T-helper 2 cell treated with Interferon-gamma antibody and Interleukin-4, amounts not matched to agents 5 μg/mL and 100 μg/mL, for 36 hours (primary cell): ENCODE measurements around the gene NOS1.

Source experiments
- DNase-seq: peaks from one replicate; pipeline ENCODE4 v3.0.0; 2021; ENCODE audit warnings: low spot score
- H3K27ac Mint-ChIP-seq: one replicate; pipeline ENCODE4 v1.8.0; 2021; ENCODE audit warnings: mild to moderate bottlenecking, mixed read lengths
- H3K27me3 Mint-ChIP-seq: one replicate; pipeline ENCODE4 v1.8.0; 2021; ENCODE audit warnings: low read depth, mixed read lengths
- H3K36me3 Mint-ChIP-seq: one replicate; pipeline ENCODE4 v1.8.0; 2021; ENCODE audit warnings: low read depth, mixed read lengths
- H3K4me1 Mint-ChIP-seq: one replicate; pipeline ENCODE4 v1.8.0; 2021; ENCODE audit warnings: low read depth, mixed read lengths
- H3K4me3 Mint-ChIP-seq: one replicate; pipeline ENCODE4 v1.8.0; 2022; ENCODE audit warnings: mild to moderate bottlenecking, moderate library complexity, mixed read lengths
- H3K9me3 Mint-ChIP-seq: one replicate; pipeline ENCODE4 v1.8.0; 2021; ENCODE audit warnings: mixed read lengths

The NOS1 gene

DNA sequence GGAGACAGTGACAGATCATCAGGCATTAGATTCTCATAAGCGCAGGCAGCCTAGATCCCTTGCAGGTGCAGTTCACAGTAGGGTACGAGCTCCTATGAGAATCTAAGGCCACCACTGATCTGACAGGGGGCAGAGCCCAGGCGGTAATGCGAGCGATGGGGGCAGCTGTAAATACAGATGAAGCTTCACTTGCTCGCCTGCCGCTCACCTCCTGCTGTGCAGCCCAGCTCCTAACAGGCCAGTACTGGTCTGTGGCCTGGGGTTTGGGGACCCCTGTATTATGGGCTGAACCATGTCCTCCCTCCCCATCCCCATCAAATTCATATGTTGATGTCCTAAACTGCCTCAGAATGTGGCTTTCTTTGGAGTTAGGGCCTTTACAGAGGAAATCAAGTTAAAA is 63.2 kb downstream of the NOS1 start:
- DNase-seq = no peak
- no peaks in the 10 kb centered on the region for H3K9me3 Mint-ChIP-seq
- H3K27me3 Mint-ChIP-seq = peaks cover 2% of the 10 kb centered on the region
- no peaks in the 10 kb centered on the region for H3K36me3 Mint-ChIP-seq
- H3K27ac Mint-ChIP-seq = no peak overlapping the region
- H3K4me3 Mint-ChIP-seq = no peak overlapping the region
- no peaks in the 10 kb centered on the region for H3K4me1 Mint-ChIP-seq

DNA sequence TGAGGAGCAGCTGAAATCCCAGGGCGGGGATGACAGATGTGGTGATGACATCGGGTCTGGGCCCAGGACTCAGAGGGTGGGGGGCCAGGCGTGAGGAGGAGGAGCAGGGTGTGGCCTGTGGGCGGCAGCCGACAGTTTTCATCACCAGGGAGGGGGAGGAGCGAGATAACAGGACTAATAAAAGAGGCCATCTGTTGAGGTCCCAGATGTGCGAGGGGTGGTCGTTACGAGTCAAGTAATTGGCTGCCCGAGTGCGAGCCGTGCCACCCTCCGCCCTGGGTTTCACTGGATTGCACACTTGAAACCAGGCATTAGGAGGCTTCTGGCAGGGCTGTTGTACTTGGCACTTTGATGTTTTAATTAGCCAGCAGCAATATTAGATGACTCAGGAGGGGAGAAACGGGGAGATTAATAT is 67.2 kb downstream of the NOS1 start:
- Mint-ChIP-seq H3K27ac (no peak overlapping the region), H3K9me3 (no peaks in the 10 kb centered on the region), H3K4me1 (no peaks in the 10 kb centered on the region), H3K36me3 (no peaks in the 10 kb centered on the region), H3K27me3 (peaks cover 2% of the 10 kb centered on the region), H3K4me3 (no peak overlapping the region)
- no peak for DNase-seq

DNA sequence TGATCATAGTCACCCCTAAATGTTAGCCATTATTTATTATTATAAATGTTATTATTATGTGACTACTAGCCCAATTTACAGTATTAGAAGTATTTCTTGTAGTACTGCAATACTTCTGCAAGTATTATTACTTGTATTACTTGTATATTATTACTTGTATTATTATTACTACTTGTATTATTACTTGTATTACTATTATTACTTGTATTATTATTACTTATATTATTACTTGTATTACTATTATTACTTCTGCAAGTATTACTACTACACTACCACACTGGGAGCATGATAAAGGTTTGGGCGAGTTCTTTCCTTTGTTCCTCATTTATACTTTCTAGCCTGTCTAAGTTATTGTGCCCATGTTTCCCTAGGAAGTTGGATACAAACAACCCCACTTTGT is 67.9 kb downstream of the NOS1 start:
- Mint-ChIP-seq H3K36me3 (no peaks in the 10 kb centered on the region), H3K27ac (no peak overlapping the region), H3K4me1 (no peaks in the 10 kb centered on the region), H3K4me3 (no peak overlapping the region), H3K27me3 (peaks cover 2% of the 10 kb centered on the region), H3K9me3 (no peaks in the 10 kb centered on the region)
- no peak for DNase-seq

DNA sequence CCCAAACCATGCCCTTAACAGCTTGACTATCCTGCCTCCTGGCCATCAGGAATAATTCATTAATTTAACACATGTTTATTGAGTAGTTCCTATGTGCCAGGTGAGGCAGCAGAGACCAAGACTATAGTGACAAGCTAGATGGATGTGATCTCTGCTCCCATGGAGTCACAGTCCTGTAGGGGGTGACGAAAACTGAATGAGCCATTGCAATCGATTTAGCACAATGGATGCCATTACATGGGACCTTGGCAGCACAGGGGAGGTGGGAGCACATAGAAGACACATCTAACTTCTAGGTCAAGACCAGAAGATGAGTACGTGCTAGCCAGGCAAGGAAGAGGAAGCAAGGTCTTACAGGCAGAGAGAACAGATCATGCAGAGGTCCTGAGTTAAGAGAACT is 68.7 kb downstream of the NOS1 start:
- Mint-ChIP-seq H3K36me3 (no peaks in the 10 kb centered on the region), H3K4me3 (no peak overlapping the region), H3K9me3 (no peaks in the 10 kb centered on the region), H3K27ac (no peak overlapping the region), H3K27me3 (peaks cover 2% of the 10 kb centered on the region), H3K4me1 (no peaks in the 10 kb centered on the region)
- no peak for DNase-seq

DNA sequence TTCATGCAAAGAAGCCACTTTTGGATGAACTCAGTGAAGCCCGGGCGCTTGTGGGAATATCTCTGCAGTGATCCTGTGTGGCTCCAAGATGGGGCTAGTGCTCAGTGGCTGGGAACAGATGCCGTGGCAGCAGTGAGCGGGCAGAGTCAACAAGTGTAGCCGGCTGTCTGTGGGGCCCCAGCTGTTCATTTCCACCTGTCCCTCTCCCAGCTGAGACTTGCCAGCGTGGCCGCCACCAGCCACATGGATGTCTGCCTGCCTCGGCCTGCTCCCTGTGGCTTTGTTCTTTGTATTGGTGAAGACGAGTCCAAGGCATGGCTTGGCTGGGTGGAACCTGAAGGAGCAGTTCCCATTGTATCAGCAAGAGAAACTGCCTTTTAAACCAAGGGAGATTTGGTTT is 77.3 kb downstream of the NOS1 start:
- no peaks in the 10 kb centered on the region for H3K27me3 Mint-ChIP-seq
- H3K27ac Mint-ChIP-seq = no peak overlapping the region
- H3K4me1 Mint-ChIP-seq = no peaks in the 10 kb centered on the region
- H3K9me3 Mint-ChIP-seq = no peaks in the 10 kb centered on the region
- DNase-seq = no peak
- no peak overlapping the region for H3K4me3 Mint-ChIP-seq
- no peaks in the 10 kb centered on the region for H3K36me3 Mint-ChIP-seq

DNA sequence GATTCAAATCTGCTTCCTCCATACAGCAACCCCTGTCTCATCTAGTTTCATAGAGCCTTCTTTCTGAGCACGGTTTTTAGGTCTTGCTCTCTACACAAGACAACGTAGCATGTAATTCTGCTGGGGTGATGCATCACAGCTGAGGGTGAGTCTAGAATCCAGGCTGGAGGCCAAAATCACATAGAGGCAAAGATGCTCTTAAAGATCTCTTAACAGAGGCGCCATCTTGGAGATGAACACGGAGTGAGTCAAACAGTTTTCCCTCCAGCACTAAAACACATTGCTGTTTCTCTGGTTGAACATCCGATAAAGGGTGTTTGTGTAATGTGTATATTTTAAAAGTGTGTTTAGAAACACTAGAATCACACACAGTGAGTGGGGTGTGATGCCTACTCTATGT is 78.9 kb downstream of the NOS1 start:
- Mint-ChIP-seq H3K27ac (no peak overlapping the region), H3K4me1 (no peaks in the 10 kb centered on the region), H3K27me3 (no peaks in the 10 kb centered on the region), H3K9me3 (no peaks in the 10 kb centered on the region), H3K36me3 (no peaks in the 10 kb centered on the region), H3K4me3 (no peak overlapping the region)
- DNase-seq = no peak

DNA sequence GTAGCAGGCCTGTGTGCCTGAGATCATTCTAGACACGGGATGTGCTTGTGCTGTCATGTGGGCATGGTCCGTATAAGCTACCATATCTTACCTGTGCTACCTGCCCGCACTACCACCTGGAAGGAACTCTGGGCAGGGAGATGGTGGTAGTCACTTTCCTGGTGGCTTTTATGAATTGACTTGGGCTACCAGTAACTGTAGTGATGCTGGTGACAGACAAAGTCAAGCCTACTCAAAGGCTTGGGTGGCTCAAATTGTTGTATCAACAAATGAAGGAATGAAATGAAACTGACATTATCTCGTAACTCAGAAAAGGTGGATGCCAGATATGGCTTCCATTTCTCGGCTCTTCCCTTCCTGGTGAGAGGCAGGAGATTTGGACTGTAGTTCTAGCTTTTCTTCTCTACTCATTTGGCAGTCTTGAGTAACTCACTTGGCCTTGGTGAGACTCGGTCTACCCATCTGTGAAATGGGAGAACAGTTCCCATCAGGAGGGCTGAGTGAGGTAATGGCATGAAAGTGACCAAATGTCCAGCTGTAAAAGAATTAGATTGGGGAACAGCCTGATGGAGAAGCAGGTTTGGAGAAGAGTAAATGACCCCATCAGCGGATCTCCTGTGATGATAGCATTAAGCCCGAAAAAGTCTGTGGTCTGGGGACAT is 81.3 kb downstream of the NOS1 start:
- no peak for DNase-seq
- Mint-ChIP-seq H3K4me3 (no peak overlapping the region), H3K27me3 (peaks cover 3% of the 10 kb centered on the region), H3K4me1 (peaks cover 5% of the 10 kb centered on the region), H3K9me3 (no peaks in the 10 kb centered on the region), H3K27ac (no peak overlapping the region), H3K36me3 (no peaks in the 10 kb centered on the region)

DNA sequence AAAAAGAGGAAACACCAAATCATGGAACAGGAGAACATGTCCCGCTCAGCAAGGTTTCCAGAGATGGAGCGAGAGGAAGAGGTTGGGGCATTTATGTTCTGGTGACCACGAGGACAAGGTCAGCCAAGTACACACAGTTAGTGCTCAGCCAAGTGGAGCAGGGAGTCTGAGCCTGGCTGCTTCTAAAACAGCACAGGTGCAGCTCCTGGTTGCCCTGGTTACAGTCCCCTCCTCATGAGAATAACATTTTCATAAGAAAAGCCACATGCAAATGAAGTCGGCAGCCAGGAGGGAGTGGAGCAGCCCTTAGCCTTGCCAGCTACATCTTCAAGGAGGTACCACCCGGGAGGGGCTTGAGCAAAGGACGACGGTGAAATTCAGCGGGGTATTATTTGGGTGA is 81.8 kb downstream of the NOS1 start:
- Mint-ChIP-seq H3K9me3 (no peaks in the 10 kb centered on the region), H3K4me3 (no peak overlapping the region), H3K4me1 (peaks cover 5% of the 10 kb centered on the region), H3K27me3 (peaks cover 3% of the 10 kb centered on the region), H3K27ac (no peak overlapping the region), H3K36me3 (no peaks in the 10 kb centered on the region)
- DNase-seq = no peak

DNA sequence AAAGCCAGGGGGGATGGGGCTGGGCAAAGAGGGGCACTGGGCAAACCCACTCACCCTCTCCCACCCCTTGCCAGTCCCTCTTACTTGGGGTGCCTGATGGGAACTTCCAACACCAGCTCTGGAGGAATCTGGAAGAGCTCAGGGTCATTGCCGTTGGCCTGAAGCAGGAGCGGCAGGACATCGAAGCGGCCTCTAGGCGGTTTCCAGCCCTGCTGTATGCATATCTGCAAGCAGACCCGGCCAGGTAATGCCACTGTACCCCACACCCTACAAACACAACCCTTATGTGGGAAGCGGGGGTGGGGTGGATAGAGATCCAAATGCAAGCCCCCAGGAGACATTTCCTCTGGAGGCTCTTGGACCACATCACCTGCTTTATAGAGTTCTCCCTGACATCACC is 83.6 kb downstream of the NOS1 start:
- no peak overlapping the region for H3K27ac Mint-ChIP-seq
- H3K9me3 Mint-ChIP-seq = no peaks in the 10 kb centered on the region
- H3K36me3 Mint-ChIP-seq = no peaks in the 10 kb centered on the region
- peaks cover 5% of the 10 kb centered on the region for H3K4me1 Mint-ChIP-seq
- H3K27me3 Mint-ChIP-seq = peaks cover 3% of the 10 kb centered on the region
- no peak for DNase-seq
- no peak overlapping the region for H3K4me3 Mint-ChIP-seq

DNA sequence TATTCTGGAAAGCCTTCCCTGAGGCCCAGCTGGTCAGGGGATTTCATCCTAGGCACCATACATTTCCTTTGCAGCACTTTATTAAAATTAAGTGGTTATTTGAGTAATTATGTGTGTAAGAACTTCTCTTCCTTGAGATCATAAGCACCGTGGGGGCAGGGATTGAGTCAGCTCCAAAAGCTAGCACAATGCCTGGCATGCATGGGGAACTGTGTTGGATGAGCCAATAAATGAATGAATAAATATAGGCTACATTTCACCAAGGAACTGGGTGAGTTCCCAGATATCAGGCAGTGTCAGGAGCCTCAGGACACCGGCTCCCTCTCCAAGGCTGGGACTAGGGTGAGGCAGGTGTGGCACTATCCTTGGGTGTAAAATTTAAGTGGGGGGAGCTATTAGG is 88.3 kb downstream of the NOS1 start:
- H3K9me3 Mint-ChIP-seq = no peaks in the 10 kb centered on the region
- H3K4me1 Mint-ChIP-seq = peaks cover 5% of the 10 kb centered on the region
- no peak for DNase-seq
- no peak overlapping the region for H3K4me3 Mint-ChIP-seq
- H3K27ac Mint-ChIP-seq = no peak overlapping the region
- H3K36me3 Mint-ChIP-seq = no peaks in the 10 kb centered on the region
- peaks cover 3% of the 10 kb centered on the region for H3K27me3 Mint-ChIP-seq

DNA sequence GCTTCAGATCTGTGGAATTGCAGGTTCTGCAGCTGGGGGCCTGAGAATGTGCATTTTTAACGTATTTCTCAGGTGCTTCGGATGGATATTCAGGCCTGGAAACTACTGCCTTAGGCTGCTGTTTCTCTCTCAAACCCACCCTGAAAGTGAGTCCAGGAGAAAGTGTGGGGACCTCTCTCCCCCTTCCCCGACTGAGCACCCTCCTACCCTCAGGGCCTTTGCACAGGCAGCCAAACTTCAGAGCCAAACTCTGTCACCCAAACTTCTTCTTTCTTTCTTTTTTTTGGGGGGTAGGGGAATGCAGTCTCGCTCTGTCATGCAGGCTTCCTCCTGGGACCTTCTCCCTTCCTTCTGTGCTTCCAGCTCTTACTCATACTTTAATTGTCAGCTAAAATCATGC is 88.7 kb downstream of the NOS1 start:
- no peak for DNase-seq

DNA sequence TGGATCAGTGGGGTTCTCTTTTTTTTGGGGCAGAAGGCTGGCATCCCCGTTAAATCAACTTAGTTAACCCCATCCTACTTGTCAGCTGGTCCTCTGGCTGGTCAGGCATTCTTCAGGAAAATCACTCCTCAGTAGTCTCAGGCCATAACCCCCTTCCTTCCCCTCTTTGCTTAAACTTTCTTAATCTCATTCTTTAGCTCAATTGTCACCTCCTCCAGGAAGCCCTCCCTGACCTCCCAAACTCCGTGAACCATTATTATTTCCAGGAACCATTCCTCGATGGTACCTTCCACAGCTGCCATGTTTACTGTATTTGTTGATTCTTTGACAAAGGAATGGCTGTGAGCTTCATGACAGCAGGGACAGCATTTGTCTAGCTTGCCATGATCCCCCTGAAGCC is 98.7 kb downstream of the NOS1 start:
- Mint-ChIP-seq H3K4me3 (no peak overlapping the region), H3K9me3 (no peaks in the 10 kb centered on the region), H3K4me1 (no peaks in the 10 kb centered on the region), H3K36me3 (no peaks in the 10 kb centered on the region), H3K27ac (no peak overlapping the region), H3K27me3 (no peaks in the 10 kb centered on the region)
- DNase-seq = no peak

More for the DNA sequence above, 88.7 kb downstream of the NOS1 start:
- H3K27me3 Mint-ChIP-seq = peaks cover 3% of the 10 kb centered on the region
- no peak overlapping the region for H3K27ac Mint-ChIP-seq
- H3K4me1 Mint-ChIP-seq = peaks cover 5% of the 10 kb centered on the region
- H3K4me3 Mint-ChIP-seq = no peak overlapping the region
- no peaks in the 10 kb centered on the region for H3K9me3 Mint-ChIP-seq
- no peaks in the 10 kb centered on the region for H3K36me3 Mint-ChIP-seq

DNA sequence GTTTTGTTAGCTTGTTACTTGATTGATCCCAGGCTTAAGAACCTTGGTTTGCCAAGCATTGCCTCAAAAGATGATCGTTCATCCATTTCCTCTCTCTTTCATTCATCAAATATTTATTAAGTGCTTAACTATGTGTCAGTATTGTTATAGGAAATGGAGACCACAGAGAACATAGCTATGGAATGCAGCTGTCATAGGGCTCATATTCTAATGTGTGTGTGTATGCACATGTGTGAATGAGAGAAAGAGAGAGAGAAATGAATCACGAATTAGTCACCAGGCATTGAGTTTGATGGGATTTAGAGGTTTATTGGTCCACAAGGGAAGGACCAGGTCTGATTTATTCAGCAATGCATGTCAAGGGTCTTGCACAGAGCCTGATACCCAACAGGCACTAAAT is 100.2 kb downstream of the NOS1 start:
- no peaks in the 10 kb centered on the region for H3K36me3 Mint-ChIP-seq
- no peak overlapping the region for H3K4me3 Mint-ChIP-seq
- no peaks in the 10 kb centered on the region for H3K27me3 Mint-ChIP-seq
- H3K27ac Mint-ChIP-seq = no peak overlapping the region
- no peak for DNase-seq
- no peaks in the 10 kb centered on the region for H3K9me3 Mint-ChIP-seq
- no peaks in the 10 kb centered on the region for H3K4me1 Mint-ChIP-seq

DNA sequence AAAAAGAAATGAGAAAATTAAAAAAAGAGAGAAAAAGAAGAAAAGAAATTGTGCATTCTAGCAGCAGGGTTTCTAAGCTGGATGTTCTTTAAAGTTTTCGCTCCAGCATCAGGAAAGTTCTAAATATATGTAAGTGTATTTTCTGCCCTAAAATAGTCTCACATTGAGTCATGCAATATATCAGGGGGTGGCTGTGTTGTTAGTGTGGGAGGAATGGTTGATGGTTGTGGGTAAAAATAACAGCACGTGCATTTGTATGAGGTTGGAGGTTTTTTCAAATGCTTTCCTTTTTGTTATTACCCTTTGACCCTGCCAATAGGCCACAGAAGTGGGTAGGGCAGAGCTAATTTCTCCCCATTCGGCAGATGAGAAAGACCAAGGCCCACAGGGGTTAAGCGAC is 106.0 kb downstream of the NOS1 start:
- no peak for DNase-seq
- no peak overlapping the region for H3K4me3 Mint-ChIP-seq
- H3K27me3 Mint-ChIP-seq = no peaks in the 10 kb centered on the region
- H3K36me3 Mint-ChIP-seq = no peaks in the 10 kb centered on the region
- H3K9me3 Mint-ChIP-seq = peaks cover 5% of the 10 kb centered on the region
- no peak overlapping the region for H3K27ac Mint-ChIP-seq
- no peaks in the 10 kb centered on the region for H3K4me1 Mint-ChIP-seq

DNA sequence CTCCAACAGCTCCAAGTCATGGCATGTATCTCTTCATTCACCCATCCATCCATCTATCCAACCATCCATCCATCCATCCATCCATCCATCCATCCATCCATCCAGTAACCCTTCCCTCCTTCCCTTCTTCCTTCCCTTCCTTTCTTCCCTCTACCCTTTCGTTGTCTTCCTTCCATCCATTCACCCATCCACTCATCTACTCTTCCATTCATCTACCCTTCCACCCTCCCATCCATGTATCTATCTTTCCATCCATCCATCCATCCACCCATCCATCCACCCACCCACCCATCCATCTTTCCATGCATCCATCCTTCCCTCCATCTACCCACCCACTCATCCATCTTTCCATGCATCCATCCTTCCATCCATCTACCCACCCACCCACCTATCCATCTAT is 117.9 kb downstream of the NOS1 start:
- no peaks in the 10 kb centered on the region for H3K9me3 Mint-ChIP-seq
- H3K4me3 Mint-ChIP-seq = no peak overlapping the region
- no peaks in the 10 kb centered on the region for H3K27me3 Mint-ChIP-seq
- DNase-seq = no peak
- H3K4me1 Mint-ChIP-seq = no peaks in the 10 kb centered on the region
- H3K27ac Mint-ChIP-seq = no peak overlapping the region
- no peaks in the 10 kb centered on the region for H3K36me3 Mint-ChIP-seq
